ENCODE measurements around the gene AASDH.

DNA sequence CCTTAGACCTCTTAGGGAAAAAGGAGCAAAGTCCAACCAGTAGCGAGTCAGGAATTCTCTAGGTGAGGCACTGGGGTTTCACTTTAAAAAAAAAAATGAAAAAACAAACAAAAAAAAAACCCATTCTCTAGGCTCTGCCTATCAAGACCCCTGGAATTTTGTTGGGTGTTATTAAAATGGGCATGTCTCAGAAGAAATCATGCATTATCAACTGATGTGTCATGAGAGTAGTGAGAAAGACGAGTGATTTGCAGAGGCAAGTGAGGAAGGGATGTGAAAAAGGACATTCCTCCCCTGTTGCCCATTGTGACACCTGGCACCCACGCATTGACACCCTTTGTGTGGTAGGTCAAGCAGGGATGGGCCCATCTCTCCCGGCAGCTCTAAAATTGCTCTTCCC, 78.9 kb downstream of the AASDH start:
- no peak for TF ChIP-seq CTCF (conservative IDR thresholded peaks at IDR 0.05; ENCODE audit: low read depth, low read length)
- TF ChIP-seq EZH2 (IDR thresholded peaks at IDR 0.05; ENCODE audit: borderline replicate concordance, low read depth, low read length, poor library complexity, severe bottlenecking): no peak
